CD4-positive, alpha-beta T cell treated with Interleukin-4 for 4 hours (primary cell): ENCODE data around the gene PUM1.
A peak's percentile ranks its signal among the peaks of the same experiment; 100 is the strongest.
"Not testable (repeated sequence)": the region's sequence is repeated elsewhere in the genome, so short reads cannot be mapped to it uniquely, and the experiment has no call there.

Experiments
- DNase-seq: peaks from one replicate; pipeline ENCODE4 v3.0.0-alpha.2; 2020

The PUM1 gene

DNA sequence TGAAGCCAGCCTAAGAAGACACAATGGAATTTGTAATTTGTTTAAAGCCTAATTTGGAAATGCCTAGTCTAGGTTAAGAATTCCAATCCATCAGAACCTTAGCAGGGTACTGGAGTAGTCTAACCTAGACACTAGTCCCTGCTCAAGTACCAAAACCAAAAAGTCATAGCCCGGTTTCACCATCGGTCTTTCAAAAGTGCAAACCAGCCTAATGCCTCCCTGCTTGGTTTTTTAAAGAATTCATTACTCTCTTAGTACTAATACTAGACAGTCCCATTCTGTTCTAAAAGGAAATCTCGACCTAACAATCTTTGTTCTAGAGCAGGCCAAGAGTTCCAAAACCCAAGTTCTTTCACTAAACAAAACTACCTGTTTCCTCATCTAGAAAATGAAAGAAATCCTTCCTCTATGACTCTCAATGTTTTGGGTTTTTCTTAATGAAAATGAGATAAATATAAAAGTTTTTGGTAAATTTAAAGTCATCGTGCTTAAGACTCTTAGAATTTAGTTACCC is 2.6 kb downstream of the PUM1 start:
- no peak for DNase-seq

DNA sequence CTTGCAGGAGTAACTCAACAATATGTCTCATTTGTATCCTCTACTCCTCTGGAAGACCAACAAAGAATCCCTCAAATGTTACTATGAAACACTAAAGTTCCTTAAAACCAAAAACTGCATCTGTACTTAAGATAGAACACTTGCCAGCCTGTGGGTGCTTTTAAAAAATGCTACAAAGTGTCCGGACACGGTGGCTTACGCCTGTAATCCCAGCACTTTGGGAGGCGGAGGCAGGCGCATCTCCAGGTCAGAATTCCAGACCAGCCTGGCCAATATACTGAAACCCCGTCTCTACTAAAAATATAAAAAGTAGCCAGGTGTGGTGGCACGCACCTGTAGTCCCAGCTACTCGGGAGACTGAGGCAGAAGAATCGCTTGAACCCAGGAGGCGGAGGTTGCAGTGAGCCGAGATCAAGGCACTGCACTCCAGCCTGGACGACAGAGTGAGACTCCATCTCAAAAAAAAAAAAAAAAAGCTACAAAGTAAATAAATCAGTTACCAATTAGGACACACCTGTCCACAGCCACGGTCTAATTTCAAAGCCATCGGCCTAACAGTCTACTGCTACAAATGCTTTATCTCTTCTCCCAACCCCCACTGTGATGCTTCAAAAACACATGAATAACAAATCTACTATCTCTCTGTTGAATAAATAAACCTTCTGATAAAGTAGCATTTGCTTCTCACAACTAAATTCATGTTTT is 3.2 kb downstream of the PUM1 start:
- not testable (repeated sequence) for DNase-seq

DNA sequence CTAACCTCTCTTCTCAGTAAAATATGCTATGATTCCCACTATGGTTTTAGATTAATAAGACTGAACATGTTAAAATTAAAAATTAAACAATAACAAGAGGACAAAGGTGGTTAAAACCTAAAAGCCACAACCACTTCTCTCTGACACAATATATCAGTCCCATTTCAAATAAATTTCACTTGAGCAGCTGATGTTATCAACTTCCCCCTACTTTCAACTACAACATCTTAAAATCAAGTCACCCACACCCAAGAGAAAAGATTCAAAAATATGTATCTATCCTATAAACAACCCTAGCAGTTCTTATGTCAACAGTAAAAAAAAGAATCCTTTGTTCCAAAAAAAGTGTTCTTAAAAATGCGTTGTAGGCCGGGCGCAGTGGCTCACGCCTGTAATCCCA is 7.5 kb downstream of the PUM1 start:
- no peak for DNase-seq

DNA sequence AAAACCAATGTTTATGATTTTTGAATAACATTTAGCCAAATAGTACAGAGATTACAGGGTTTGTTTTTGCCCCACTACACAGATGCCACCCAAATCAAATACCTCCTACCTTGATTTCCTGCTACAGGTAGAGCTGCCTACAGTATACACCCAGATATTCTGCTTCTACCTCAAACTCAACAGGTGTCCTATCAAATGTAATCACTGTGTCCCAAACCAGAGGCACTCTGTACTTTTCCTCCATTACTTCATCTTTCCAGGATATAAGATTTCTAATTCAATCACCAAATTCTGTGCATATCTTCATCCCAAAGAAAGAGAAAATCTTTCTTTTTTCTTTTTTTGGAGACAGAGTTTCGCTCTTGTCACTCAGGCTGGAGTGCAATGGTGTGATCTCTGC is 9.6 kb downstream of the PUM1 start:
- DNase-seq, result no peak

DNA sequence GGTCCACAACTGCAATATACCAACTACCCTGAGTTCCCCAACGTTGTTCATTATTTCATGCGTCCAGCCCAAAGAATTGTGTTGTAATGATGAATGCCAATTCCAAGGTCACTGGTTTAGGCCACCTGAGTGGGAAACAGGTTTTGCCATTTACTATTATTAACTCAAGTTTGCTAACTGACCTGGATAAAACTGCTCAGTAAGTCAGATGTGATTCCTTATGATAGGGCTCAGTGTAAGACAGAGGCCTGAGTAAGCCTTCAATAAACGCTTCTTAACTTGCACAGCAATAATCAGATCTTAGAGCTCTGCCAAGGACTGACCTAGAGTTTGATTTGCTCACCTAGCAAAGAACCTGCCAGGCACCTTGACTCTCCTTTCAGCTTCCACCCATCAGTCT is 10.0 kb downstream of the PUM1 start:
- DNase-seq, result no peak

DNA sequence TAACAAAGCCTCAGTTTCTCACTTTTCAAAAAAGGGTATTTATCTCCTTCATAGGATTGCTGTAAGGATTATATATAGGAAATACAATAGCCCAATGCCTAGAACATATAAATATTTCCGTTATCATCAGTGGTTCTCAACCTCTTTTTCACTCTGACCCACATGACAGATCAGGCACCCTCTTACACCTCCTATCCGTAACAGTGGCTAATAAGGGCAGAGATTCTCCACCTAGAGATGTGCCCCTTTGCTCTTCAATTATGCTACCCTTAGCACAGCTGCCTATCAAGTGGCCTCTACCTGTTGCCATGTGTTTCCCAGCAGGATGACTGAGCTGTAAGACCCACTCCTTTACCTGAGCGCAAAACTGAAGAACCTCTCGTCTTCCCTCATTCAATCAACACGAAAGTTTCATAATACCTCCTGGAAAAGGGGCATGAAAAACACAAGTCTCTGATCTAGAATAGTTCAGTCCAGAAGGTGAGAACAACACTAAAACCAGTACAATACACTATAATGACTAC is 10.5 kb downstream of the PUM1 start:
- no peak for DNase-seq

DNA sequence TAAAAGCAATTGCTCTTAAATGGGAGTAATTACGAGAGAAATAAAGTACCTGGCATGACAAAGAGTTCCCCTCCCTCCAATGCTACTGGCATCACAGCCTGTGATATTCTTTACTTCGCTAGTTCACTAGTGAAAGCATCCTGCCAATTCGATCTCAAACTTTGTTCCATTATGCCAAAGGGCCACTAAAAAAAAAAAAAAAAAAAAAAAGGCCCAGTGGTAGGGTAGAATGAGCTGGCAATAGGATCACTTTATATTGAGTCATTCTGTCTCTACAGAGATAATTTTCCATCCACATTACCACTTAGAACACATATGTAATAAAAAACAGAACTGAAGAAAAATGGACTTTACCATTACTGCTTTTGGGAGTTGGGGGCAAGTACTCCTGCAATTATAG is 11.2 kb downstream of the PUM1 start:
- DNase-seq, result no peak

DNA sequence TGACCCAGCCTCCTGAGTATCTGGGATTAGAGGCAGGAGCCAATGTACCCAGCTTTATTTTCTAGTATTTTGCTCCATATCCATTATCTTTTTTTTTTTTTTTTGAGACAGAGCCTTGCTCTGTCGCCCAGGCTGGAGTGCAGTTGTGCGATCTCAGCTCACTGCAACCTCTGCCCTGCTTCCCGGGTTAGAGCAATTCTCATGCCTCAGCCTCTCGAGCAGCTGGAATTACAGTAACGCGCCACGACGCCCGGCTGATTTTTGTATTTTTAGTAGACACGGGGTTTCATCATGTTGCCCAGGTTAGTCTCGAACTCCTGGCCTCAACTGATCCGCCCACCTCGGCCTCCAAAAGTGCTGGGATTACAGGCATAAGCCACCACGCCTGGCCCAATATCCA is 12.9 kb downstream of the PUM1 start:
- not testable (repeated sequence) for DNase-seq

DNA sequence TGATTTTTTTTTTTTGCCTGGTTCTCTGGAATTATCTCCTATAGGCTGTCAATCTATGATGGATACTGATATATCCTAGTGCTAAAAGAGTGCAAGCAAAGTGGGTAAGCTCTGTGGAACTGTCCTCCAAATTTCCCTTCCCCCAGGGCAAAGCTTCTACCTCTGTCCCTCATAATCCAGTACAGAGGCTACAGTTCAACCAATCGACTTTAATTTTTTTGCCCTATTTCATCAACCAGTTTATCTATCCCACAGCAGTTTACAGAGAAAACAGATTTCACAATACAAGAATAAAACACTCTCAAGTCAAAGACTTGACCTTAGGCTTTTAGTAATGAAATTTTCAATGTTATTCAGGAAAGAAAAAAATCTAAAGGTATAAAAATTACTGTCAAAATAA is 13.9 kb downstream of the PUM1 start:
- DNase-seq, result no peak

DNA sequence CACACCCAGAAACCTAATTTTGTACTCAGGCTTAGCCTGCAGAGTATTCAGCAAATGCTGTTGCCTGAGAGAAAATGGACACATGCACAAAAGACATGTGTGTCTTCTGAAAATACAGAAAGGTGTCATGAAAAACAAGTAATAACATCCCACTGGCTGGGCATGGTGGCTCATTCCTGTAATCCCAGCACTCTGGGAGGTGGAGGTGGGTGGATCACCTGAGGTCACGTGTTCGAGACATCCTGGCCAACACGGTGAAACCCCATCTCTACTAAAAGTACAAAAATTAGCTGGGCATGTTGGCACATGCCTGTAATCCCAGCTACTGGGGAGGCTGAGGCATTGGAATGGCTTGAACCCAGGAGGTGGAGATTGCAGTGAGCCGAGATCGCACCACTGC is 18.0 kb downstream of the PUM1 start:
- DNase-seq, result not testable (repeated sequence)

DNA sequence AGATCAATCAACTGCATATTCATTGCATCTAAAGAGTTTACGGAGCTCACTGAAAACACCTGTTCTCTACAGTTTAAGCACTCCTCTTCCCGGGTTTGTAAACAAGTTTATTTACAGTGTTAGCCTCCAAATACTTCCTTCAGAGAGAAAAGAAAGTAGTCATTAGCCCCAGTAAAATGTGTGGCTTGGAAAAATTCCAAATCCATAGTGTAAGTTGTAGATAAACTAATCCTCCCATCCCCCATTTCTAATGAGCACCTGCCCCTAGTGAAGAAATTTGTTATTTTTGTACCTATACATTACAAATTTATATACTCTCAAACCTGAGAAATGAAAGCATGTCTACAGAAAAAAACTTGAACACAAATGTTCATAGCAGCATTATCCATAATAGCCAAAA is 21.9 kb downstream of the PUM1 start:
- no peak for DNase-seq

DNA sequence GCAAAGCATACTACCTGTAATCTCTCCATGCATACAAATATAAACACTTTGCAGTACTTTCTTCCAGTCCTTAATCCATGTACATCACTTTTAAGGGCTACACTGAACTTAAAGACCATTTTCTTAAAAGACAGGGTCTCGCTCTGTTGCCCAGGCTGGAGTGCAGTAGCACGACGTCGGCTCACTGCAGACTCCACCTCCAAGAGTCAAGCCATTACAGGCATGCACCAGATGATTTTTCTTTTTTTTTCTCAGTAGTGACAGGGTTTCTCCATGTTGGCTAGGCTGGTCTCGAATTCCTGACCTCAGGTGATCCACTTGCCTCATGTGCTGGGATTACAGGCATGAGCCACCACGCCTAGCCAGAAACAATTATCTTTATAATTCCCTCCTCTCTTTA is 22.9 kb downstream of the PUM1 start:
- no peak for DNase-seq

DNA sequence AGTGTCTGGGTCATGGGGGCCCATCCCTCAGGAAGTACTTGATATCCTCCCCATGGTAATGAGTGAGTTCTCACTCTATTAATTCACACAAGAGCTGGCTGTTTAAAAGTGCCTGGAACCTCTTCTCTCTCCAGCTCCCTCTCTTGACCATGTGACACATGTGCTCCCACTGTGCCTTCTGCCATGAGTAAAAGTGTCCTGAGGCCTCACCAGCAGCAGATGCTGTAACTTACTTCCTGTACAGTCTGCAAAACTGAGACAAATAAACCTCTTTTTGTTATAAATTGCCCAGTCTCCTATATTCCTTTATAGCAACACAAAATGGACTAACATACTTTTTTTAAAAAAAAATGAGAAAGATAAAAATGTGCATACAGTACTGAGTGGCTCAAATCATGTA is 24.0 kb downstream of the PUM1 start:
- DNase-seq, result no peak

DNA sequence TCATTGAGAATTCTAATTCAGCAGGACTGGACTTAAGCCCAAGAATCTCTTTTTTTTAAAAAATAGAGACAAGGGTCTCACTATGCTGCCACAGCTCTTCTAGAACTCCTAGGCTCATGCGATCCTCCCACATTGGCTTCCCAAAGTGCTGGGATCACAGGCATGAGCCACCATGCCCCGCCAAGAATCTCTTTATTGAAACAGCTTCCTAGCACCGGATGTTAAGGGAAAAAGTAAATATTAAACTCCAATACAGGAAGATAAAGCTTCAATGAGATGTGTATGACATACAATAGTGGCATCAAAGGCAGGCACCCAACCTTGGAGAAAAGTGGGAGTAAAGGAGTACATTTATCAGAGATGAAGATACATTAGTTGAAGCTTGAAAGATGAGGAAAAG is 25.5 kb downstream of the PUM1 start:
- no peak for DNase-seq

DNA sequence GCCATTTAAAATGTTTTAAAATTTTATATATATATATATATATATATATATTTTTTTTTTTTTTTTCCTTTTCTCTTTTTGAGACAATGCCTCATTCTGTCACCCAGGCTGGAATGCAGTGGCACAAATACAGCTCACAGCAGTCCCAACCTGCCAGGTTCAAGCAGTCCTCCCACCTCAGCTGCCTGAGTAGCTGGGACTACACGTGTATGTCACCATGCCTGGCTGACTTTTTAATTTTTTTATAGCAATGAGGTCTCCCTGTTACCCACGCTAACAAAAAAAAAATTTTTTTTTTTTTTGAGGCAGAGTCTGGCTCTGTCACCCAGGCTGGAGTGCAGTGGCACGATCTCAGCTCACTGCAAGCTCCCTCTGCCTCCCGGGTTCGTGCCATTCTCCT is 26.6 kb downstream of the PUM1 start:
- not testable (repeated sequence) for DNase-seq

DNA sequence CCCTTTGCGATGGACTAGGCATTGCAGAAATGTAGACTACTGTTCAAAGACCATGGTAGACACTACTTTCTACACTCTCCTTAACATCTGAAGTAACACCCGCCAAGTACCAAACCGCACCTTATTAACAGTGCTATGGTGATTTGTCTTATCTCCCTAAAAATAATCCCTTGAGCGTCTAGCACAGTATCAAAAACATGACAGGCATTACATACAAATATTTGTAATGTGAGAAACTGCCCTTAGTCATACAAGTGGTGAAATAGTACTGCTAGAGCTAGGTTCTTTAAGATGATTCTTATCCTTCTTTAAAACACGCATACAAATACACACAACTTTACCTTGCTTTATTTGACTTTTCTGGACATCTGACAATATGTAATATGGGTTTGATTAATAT is 27.2 kb downstream of the PUM1 start:
- DNase-seq, result no peak

DNA sequence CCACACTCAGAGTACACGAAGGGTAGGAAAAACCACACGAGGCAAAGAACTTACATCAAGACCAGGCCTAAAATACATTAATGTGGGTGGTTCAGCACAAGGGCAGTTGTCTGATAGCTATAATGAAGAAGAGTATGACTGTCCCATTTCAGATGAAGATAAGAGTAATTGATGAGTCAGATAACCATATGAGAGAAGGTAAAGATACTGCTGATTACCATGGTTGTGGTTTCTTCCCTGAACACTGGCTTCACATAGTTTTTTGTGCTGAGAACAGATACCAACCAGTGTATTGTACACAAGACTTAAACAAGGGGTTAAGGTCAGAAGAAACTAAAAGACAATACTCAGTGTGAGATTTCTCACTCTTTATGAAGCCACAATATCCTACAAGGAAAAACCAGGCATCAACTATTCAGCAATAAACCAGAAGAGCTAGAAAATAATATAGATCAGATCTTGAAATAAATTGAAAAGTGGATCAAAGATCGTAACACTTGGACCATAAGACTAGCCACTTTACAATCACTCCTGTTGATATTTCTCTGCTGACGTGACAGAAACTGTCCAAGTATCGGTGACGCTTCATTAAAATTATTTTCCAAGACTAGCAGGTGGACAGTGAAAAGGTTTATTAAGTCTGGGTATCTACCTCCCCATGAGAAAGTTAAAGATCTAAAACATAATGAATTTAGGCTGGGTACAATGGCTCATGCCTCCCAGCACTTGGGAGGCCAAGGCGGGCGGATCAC is 28.6 kb downstream of the PUM1 start:
- peak; percentile 47 for DNase-seq

DNA sequence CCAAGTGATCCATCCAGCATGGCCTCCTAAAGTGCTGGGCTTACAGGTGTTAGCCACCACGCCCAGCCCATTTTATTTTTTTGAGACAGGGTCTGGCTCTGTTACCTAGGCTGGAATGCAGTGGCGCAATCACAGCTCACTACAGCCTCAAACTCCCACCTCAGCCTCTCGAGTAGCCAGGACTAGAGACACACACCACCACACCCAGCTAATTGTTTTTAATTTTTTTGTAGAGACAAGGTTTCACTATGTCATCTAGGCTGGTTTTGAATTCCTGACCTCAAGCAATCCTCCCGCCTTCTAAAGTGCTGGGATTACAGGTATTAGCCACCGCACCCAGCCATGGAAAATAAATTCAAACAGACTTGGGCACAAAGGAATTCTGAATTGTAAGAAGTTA is 31.9 kb downstream of the PUM1 start:
- DNase-seq, result no peak

DNA sequence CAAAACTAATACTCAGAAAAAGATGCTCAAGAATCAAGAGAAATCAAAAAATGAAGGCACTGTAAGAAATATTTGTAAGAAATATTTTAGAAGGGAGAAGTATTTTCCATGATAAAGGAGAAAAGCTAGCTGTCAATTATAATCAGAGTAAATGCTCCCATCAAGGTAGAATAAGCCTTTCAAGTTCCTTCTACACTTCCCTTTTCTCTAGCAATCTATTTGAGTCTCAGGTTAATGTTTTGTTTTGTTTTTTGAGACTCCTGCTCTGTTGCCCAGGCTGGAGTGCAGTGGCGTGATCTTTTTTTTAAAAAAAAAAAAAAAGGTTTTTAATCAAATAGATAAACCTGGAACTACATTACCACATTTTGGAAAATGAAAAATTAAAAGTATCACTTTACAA is 33.3 kb downstream of the PUM1 start:
- no peak for DNase-seq

DNA sequence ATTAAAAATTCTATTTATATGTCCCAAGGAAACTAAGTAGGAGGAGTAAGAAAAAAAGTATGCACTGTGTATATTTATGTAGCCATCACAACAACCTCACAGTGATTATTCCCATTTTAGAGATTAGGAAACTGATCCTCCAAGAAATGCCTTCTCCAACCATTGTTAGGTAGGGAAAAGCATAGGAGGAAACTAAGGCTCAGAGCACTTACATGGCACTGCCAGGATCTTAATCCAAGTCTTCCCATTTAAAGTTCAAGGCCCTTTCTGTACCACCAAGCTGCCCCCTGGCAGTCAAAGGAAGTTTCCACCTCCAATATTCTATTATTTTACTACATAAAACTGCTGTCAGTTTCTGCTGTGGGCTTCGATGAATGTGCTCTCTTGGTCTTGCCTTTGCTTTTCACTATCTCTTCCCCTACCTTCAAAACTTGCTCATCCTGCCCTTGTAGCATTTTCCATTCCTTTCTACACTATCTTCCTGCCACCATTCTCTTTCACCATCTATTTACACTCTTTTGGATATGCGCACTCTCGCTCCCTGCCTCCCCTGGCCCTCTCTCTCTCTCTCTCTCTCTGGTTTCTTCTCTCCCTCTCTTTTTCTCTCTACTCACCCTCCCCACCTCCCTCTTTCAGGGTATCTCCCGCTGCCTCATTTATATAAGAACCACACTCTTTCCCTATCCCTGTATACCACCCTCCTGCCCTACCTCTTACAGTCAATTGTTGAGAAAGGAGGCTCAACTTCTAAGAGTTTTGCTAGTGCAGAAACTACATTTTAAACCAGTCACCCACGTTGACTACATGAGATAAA is 34.0 kb downstream of the PUM1 start:
- no peak for DNase-seq

DNA sequence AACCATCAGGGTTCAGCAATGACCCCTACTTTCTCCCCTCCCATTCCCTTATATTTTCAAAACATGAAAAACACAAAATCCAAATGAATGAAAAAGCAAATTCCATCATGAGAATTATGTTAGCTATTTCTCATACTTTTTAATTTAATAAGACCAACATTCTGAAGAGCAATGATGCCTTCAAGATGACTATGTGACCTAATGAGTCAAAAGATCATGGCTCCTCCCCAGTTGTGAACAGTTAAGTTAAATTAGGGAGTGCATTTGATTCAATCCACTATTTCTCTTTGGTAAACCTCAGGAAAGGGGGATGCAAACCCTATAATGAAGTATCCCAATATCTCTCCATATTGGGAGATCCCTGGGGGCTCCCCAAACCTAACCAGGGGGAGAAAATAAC is 36.5 kb downstream of the PUM1 start:
- DNase-seq, result no peak

DNA sequence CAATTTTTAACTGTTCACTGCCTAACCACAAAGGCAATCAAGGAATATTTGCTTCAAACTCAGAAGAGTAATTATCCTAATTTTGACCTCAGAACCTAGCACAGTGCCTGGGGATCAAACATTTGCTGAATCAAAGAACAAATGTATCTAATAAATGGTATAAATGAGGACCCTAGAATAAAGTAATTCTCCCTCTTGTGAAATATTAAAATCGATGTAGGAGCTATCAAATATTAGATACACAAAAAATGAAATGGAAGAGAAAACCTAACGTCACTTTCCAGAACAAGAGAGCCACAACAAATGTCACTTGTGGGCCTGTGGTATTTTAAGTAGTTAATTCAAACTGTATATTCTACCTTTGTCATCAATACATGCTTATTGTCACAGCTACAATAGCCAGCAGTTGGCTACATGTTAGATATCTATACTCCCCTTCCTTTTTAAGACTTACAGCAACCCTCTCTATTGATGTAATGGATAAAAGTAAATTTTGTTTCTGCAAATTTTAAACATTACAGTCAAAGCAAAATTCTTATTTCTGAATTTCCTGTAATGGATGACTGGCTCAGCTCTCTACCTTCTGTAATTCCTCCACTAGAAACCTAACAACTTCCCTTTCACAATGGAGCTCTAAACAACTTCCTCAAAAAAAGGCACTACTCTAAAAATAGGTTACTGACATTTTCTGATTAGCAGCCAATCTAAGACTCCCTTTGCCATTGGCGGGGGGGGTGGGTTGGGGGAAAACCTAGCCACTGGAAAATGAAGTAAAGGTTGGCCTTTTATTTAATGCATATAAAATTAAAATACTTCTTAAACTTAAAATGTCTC is 37.6 kb downstream of the PUM1 start:
- no peak for DNase-seq

DNA sequence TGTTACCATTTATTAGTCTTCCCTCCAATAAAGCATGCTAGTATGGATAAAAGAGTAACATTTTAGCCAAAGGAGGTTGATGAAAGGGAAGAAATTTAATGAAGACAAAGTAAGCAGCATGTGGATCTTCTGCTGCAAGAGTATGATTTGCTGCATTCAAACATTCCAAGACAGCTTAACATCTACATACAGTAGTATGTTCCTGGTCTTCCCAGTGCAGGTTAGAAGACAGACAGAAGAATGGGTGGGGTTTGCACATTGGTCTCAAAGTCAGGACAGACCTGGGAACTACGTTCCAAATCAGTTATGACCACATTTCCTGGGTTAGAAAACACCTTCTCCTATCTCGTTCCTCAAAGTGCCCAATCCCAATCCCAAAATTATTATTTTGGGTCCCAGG is 43.3 kb downstream of the PUM1 start:
- no peak for DNase-seq
